KBM-7 (cell line): ENCODE results near the gene STRADB.

Experiments
- DNase-seq: peaks from one replicate; pipeline ENCODE4 v3.0.0-alpha.2; 2015
- in situ Hi-C: fragments of 300-500 bp; cut with MboI; formaldehyde crosslinking; loops from 2 replicates; pipeline ENCODE4 v1.14.3; 2020; ENCODE audit warnings: low sequenced_read_pairs, low pct_unique_long_range_greater_than_20kb, mixed read lengths

The STRADB gene, protein sequence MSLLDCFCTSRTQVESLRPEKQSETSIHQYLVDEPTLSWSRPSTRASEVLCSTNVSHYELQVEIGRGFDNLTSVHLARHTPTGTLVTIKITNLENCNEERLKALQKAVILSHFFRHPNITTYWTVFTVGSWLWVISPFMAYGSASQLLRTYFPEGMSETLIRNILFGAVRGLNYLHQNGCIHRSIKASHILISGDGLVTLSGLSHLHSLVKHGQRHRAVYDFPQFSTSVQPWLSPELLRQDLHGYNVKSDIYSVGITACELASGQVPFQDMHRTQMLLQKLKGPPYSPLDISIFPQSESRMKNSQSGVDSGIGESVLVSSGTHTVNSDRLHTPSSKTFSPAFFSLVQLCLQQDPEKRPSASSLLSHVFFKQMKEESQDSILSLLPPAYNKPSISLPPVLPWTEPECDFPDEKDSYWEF

DNA sequence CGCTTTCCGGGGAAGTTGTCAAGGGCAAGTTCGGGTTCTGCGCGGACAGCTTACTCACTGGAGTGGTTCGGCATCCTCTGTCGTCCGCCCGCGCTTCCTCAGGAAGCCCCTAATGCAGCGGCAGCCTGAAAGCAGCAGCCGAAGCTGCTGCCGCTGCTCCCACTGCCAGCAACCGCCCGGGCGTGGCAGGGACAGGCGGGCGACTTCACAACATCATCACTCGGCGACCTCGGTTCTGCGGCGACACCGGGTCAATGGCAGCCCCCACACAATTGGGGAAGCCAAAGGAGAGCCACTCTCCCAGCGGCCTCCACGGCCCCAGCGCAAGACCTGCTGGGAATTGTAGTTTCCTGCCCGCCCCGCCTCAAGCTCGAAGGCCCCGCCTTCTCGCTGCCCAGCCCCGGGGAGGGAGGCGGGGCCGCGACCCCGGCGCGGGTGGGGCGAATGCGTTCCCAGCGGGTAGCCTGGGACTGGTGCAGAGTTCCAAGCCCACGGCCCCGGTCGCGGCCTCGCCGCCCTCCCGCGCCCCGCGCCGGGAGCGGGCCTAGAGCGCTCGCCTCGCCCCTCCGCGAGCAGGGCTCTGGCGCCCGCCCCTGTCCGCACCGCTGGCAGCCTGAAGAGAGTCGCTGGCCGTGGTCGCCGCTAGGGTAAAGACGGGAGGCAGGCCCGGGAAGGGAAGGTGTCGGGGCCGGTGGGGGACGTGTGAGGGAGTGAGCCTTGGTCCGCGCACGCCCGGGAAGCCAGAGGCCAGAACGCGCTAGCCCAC lies at the start of gene STRADB, which contains the start of gene TRAK2:
Gene STRADB (plus strand): TSS at position 449 of the 766 bp plus-strand sequence. CDS start 3,101 bp downstream, outside the sequence.
Gene TRAK2 (minus strand): TSS at position 167 of the 766 bp plus-strand sequence. CDS start 30,951 bp downstream, outside the sequence.
- peak; percentile 98 for DNase-seq
- in situ Hi-C loops, result no loop called here

DNA sequence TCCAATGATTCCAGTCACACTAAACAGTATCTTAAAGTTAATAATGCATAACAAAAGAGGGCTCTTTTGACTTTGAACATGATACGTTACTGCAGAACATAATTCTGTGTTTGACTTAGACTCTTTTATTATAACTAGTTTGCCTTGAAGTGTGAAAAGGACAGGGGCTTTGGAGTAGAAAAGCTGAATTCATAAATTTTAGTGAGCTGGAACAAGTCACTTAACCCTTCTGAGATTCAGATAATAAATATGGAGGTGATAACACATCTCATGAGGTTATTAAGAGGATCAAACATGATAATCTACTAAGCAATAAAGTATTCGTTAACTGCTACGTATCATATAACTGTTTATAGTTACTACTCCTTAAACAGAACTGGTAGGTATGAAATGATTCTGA lies 49.7 kb upstream of the STRADB start:
- DNase-seq, result no peak
- in situ Hi-C loops, result no loop called here

- DNase-seq, result no peak
- in situ Hi-C loops, result no loop called here
Measured at GRCh38 chr2:201402651-201403562, 48.6 kb upstream of the STRADB start.

DNA sequence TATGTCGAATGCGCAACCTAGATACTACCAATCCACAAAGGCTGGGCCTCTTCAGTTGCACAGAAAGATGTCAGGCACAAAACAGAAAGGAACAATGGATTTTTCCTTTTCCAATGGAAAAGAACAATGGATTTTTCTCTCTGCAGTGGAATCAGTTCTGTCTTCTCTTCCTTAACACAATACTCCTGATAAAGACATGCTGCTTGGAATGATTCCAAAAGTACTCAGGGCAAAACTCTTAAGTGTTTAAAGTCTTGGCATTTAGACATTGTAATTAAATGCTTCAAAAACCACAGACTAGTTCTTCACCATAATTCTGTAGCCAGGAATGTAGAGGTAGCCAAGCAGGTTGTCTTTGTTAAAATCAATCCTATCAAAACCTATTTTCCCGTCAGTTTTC lies 47.7 kb upstream of the STRADB start:
- in situ Hi-C loops, result no loop called here
- DNase-seq, result no peak

DNA sequence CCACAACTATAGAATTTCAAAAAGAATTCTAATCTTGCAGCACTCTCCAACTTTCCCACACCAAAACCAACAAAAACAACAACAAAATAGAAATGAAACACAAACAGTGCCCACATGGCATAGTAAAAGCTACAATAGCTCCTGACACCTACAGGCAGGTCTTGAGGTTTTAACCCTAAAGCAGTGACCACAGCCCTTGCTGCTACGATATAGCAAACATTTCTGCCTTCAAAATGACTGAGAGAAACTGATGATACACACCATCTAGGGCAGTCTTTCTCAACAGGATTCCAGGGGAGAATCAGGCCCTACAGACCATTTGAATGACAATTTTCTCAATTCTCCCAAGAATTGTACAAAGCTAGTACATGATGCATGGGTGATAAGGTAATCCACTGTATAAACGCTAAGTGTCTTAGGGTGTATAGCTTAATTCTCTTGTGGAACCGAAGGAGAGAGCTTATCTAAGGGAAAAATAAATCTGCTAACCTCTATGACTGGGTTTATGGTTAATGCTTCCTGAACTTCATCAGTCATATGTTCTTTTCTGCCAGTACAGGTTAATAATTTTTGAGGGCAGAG lies 46.8 kb upstream of the STRADB start:
- in situ Hi-C loops, result no loop called here

DNA sequence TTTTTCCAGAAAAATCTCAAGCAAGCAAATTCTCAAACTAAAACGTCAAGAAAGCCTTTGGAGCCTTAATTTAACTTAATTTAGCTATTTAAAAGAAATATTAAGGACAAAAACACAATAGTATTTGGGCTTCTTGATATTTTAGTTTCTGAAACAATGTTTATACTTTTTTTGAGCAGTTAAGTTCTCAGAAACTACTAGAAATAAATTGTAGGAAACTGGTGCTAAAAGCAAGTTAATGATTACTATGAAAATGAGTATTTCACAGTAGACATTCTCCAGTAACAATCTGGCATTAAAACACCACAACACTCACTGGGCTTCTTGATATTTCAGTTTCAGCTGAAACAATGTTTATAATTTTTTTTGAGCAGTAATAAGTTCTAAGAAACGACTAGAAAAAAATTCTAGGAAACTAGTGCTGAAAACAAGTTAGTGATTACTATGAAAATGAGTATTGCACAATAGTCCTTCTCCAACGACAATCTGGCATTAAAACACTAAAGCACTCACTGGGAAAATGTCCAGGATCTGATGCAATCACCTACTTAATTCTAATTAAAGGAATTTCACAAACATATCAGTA lies 45.4 kb upstream of the STRADB start:
- in situ Hi-C loops, result no loop called here
- DNase-seq, result peak; percentile 81

More for the DNA sequence above, 46.8 kb upstream of the STRADB start:
- DNase-seq, result peak; percentile 50

DNA sequence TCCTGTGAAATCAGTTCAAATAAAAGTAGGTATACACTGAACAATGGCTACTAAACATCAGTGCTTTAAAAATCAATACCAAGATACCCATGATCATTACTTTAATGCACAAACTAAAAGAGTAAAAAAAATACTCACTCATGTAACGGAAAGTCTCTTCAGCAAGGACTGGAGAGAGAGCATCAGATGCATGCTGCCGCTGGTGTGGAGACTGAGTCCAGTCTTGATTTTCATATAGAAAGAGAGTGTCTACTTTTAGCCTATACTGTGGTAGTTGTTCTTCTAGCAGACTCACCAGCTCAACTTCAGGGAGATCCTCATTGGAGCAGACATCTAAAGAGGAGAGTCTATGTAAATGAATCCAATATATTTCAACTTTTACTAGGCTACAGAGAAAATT lies 44.3 kb upstream of the STRADB start:
- DNase-seq, result peak; percentile 74
- in situ Hi-C loops, result no loop called here

GRCh38 chr2:201408931-201409330 lies 42.6 kb upstream of the STRADB start:
- no peak for DNase-seq
- in situ Hi-C loops, result no loop called here

DNA sequence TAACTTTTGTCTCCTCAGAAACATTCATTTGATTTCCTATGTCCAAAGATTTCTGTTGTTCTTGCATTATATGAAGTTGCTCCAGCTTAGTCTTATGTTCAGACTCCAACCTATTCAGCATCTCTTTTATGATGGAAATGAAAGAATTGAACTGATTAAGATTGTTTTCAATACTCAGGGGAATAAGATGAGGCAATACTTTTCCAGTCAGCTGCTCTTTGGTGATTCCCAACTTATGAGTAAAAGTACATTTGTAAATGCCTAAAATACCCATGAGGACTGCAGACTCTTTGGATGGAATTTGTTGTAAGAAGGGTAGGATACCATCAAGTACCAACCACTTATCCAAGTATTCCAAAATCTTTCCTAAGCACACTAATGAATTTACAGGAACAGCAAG lies 40.1 kb upstream of the STRADB start:
- DNase-seq, result no peak
- in situ Hi-C loops, result no loop called here

DNA sequence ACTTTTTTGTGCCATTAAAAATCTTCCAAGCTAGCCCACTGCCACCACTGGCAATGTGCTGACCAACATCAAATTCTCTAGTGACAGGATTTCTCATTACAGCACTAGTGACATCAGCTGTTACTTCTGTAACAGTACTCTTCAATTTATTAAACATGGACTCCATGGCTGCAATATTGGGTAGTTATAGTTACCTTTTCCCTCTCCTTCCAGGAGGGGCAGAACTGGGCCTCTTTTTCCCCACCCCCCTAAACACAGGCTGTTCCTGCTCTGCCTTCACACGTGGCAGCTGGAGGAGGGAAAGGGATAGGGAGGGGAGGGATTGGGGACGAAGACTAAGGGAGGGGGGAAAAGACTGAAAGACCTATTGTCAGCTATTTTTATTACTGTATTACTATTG lies 38.4 kb upstream of the STRADB start:
- no peak for DNase-seq
- in situ Hi-C loops, result no loop called here

DNA sequence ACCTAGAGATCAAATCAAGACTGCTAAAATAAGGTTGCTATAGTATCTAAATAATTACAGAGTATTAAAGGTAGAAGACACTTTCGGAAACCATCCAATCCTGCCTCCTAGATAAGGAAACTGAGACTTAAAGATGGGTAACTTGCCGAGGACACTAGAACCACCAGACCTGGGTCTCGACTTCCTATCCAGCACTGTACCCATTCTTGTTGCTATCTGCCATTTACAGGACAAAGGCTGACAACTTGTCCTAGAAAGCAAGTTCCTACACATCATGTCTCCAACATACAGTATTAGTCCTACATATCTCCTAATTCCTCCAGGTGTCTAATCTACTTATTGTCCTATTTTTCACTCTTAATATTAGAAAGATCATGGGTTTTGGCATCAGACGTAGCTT lies 38.0 kb upstream of the STRADB start:
- in situ Hi-C loops, result no loop called here
- DNase-seq, result no peak

- in situ Hi-C loops, result no loop called here
- peak; percentile 68 for DNase-seq
Measured at GRCh38 chr2:201414099-201415023, 37.2 kb upstream of the STRADB start.

- no peak for DNase-seq
- in situ Hi-C loops, result no loop called here
Measured at GRCh38 chr2:201415149-201415548, 36.4 kb upstream of the STRADB start.

GRCh38 chr2:201419057-201419635 lies 32.4 kb upstream of the STRADB start:
- in situ Hi-C loops, result no loop called here
- DNase-seq, result no peak

DNA sequence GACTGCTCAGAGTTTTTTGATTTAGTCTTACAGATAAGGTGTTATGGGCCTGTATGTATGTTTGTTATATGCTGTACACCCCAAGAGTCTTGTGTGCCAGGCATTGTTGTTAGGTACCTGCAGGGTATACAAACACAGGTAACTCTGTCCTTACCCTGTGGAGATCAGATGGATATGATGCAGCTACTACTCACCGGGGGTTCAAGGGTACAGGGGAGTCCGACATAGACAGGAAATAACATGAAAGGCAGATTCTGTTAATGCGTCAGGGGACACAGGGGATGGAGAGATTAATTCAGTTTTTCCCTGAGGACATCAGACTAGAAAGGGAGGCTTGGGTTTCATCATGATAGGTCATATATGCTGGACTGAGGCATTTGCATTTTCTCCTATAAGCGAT lies 31.6 kb upstream of the STRADB start:
- in situ Hi-C loops, result no loop called here
- no peak for DNase-seq

- in situ Hi-C loops, result no loop called here
- no peak for DNase-seq
Measured at GRCh38 chr2:201420442-201421113, 31.0 kb upstream of the STRADB start.

- no peak for DNase-seq
- in situ Hi-C loops, result no loop called here
Measured at GRCh38 chr2:201425952-201426351, 25.6 kb upstream of the STRADB start.
